GM12864 (cell line): ENCODE data around the gene ST6GALNAC5.

Source experiments
- DNase-seq: peaks from one replicate; pipeline ENCODE4 v3.0.0-alpha.2; 2011; ENCODE audit warnings: low read depth
- H3K4me3 ChIP-seq: 2 replicates; pipeline ENCODE4 v1.5.1; 2011; ENCODE audit warnings: mild to moderate bottlenecking, low read depth, low read length, control low read depth
- CTCF ChIP-seq: IDR thresholded peaks from 2 replicates; pipeline ENCODE4 v1.5.1; 2011; ENCODE audit warnings: low read depth, mild to moderate bottlenecking, moderate library complexity, low read length, control low read depth, inconsistent platforms; ENCODE audit errors: missing control alignments

The ST6GALNAC5 gene

DNA sequence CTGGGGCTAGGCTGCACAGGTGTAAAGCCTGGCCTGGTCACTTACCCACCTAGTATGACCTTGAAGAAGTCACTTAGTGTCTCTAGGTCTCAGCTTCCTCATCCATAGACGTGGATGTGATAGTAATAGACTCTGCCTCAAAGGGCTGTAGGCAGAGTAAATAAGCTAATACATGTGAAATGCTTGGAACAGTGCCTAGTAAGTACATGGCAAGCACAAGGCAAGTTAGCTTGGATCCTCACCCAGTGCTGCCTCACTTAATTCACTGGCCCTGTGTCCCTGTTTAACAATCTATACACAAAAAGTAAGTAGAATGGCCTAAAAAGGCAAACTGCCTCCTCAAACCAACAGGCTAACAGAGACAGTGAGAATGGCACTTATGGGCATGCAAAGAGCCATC lies 184.1 kb downstream of the ST6GALNAC5 start:
- no peak overlapping the region for H3K4me3 ChIP-seq
- TF ChIP-seq CTCF, result no peak

GRCh38 chr1:77056525-77056924 lies 189.2 kb downstream of the ST6GALNAC5 start:
- no peak for TF ChIP-seq CTCF
- no peak overlapping the region for H3K4me3 ChIP-seq
- DNase-seq, result no peak

More for the DNA sequence above, 184.1 kb downstream of the ST6GALNAC5 start:
- DNase-seq, result no peak

DNA sequence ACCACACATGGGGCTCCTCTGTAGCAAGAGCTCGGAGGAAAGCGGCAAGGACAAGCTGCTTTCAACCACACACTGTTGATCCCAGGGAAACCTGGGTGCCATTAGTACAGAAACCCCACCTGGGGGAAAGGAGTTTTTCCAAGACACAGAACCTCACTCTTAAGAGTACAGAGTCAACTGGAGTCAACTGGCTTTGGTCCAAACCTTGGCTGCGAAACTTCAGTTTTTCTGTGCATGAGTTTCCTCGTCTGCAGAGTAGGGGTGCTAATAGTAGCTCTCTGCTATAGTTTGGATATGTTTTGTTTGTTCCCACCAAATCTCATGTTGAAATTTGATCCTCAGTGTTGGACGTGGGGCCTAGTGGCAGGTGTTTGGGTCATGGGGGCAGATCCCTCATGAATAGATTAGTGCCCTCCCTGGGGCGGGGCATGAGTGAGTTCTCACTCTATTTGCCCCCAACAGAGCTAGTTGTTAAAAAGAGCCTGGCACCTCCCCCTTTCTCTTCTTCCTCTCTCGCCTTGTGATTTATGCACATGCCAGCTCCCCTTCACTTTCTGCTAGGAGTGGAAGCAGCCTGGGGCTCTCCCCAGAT lies 190.8 kb downstream of the ST6GALNAC5 start:
- TF ChIP-seq CTCF, result no peak
- DNase-seq, result no peak
- no peak overlapping the region for H3K4me3 ChIP-seq

- H3K4me3 ChIP-seq, result no peak overlapping the region
- DNase-seq, result no peak
- no peak for TF ChIP-seq CTCF
These were observed 192.7 kb downstream of the ST6GALNAC5 start for GRCh38 chr1:77060000-77060399.

- no peak for DNase-seq
- no peak for TF ChIP-seq CTCF
- H3K4me3 ChIP-seq, result no peak overlapping the region
These were observed 193.9 kb downstream of the ST6GALNAC5 start for GRCh38 chr1:77061162-77061561.

GRCh38 chr1:77063118-77063517 lies 195.8 kb downstream of the ST6GALNAC5 start:
- no peak overlapping the region for H3K4me3 ChIP-seq
- no peak for DNase-seq
- no peak for TF ChIP-seq CTCF

DNA sequence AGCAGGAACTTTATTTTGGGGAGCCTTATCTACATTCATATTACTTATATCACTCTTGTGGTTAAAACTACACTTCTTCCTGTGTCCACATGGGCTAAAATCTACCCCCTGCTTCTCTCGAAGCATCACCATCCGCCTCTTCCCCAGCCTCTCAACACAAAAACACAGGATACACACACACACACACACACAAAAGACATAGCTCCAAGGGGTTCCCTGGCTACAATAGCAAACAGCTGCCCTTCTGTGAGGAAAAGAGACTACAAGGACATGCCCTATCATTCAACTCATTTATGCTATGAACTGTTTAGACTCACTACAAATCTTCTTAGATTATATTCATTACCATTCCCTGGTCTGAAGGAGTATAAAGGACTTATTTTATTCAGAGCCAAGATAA lies 197.0 kb downstream of the ST6GALNAC5 start:
- no peak for TF ChIP-seq CTCF
- no peak overlapping the region for H3K4me3 ChIP-seq
- no peak for DNase-seq
